Choroid plexus epithelial cell (primary cell): ENCODE data around the gene DCDC2.
A peak's percentile ranks its signal among the peaks of the same experiment; 100 is the strongest.

ENCODE experiments used
- DNase-seq: peaks from one replicate; pipeline ENCODE4 v3.0.0-alpha.2; 2010; ENCODE audit warnings: low read depth
- H3K4me3 ChIP-seq: 2 replicates; pipeline ENCODE4 v1.5.1; 2011; ENCODE audit warnings: low read depth, mild to moderate bottlenecking, control low read depth, low read length, moderate library complexity
- TF ChIP-seq, protein P1 (sequence below): conservative IDR thresholded peaks from 2 replicates; pipeline ENCODE4 v1.5.1; 2011; ENCODE audit warnings: low read depth, mild to moderate bottlenecking, control low read depth, inconsistent platforms, low read length, moderate library complexity

DCDC2 gene

GRCh38 chr6:24397631-24398030 is 39.8 kb upstream of the DCDC2 start:
- DNase-seq = no peak
- H3K4me3 ChIP-seq = no peak overlapping the region
- TF ChIP-seq, protein P1, sequence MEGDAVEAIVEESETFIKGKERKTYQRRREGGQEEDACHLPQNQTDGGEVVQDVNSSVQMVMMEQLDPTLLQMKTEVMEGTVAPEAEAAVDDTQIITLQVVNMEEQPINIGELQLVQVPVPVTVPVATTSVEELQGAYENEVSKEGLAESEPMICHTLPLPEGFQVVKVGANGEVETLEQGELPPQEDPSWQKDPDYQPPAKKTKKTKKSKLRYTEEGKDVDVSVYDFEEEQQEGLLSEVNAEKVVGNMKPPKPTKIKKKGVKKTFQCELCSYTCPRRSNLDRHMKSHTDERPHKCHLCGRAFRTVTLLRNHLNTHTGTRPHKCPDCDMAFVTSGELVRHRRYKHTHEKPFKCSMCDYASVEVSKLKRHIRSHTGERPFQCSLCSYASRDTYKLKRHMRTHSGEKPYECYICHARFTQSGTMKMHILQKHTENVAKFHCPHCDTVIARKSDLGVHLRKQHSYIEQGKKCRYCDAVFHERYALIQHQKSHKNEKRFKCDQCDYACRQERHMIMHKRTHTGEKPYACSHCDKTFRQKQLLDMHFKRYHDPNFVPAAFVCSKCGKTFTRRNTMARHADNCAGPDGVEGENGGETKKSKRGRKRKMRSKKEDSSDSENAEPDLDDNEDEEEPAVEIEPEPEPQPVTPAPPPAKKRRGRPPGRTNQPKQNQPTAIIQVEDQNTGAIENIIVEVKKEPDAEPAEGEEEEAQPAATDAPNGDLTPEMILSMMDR = no peak

DNA sequence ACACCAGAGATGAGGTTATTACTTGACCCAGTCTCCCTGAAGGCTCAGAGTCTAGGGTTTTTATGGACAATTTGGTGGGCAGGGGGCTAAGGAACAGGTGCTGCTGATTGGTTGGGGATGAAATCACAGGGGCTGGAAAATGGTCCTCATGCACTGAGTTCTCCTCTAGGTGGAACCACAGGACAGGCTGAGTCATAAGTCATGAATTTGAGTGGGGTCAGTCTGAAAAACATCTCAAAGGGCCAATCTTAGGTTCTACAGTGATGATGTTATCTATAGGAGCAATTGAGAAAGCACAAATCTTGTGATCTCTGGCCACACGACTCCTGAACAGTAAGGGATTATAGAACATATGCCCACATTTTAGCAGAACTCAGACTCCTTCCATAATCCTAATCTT is 39.0 kb upstream of the DCDC2 start:
- peak; percentile 3 for DNase-seq
- TF ChIP-seq, protein P1 = peak; percentile 8
- H3K4me3 ChIP-seq = no peak overlapping the region

DNA sequence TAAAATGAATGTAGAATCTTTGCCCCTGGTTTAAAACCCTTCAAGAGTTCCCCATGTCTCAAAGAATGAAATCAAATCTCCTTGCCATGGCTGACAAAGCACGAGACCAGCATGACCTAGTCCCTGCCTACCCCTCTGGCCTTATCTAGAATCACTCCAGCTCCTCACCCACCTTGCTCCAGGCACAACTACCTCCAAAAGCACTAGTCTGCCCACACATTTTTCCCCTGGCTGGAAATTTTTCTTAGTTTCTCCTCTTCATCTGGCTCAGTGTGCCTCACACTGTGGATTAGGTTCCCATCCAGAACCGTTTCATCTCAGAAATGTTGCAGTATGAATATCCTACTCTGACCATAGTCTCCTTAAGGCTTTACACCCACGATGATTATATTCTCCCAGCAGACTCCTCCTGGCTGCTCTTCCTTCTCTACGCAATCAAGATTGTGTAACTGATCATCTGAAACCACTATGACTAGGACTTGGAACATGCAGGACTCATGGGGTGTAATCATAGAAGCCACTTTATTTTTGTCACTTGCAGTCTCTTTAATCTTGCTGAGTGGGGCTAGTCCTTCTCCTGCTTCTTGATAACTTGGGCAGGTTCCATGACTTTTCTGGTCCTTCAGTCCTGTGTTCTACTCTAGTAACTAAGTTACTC is 37.0 kb upstream of the DCDC2 start:
- DNase-seq = peak; percentile 94
- TF ChIP-seq, protein P1 = no peak
- no peak overlapping the region for H3K4me3 ChIP-seq

GRCh38 chr6:24394061-24394779 is 36.4 kb upstream of the DCDC2 start:
- TF ChIP-seq, protein P1 = no peak
- DNase-seq = no peak
- no peak overlapping the region for H3K4me3 ChIP-seq

GRCh38 chr6:24391756-24392405 is 34.0 kb upstream of the DCDC2 start:
- TF ChIP-seq, protein P1 = no peak
- no peak overlapping the region for H3K4me3 ChIP-seq
- DNase-seq = no peak

DNA sequence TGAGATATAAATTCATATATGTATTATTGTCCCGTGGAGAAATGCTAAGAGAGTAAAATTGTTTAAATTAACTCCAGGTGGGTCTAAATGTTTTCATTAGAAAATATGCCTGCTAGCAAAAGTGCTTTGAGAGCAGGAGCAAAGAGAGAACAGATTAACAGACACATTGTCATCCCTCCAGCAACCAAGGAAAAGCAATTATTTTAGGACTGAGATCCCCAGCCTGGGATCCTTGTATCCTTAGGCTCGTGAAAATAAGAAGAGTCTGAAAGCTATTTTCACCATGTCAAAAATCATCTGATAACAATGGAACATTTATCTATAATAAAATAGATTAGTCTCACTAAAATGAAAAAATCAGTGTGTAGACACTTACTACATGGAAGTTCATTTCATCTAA is 33.3 kb upstream of the DCDC2 start:
- TF ChIP-seq, protein P1 = no peak
- DNase-seq = no peak
- no peak overlapping the region for H3K4me3 ChIP-seq
